HepG2 (cell line): ENCODE data around the gene TTC23. TPM values are rescaled to one million over a fixed set of nuclear protein-coding genes. Genes with fewer than 3 reads are reported as not detected.

Experiments used
- ATAC-seq: fragments of 200-7000 bp; cut with Tn5 transposase; 3 replicates; pipeline ENCODE4 v1.9.1; 2020; ENCODE audit warnings: mild to moderate bottlenecking, moderate library complexity
- BruUV-seq: library from RNA; stranded (reverse); fragments of 400-500 nt; replicated peaks from 2 replicates; lab custom pipeline; 2021; lab: Mats Ljungman, UMichigan
- CTCF ChIA-PET: fragments of 300-600 bp; formaldehyde crosslinking; extraction: SDS; loops from one replicate; lab custom pipeline; 2021; ENCODE audit warnings: low total read pairs, inconsistent platforms, low intra/inter-chr PET ratio; lab: Yijun Ruan, JAX
- POLR2A ChIA-PET: fragments of 350-600 bp; sonication (Branson Sonifier 250); formaldehyde crosslinking; loops from one replicate; lab custom pipeline; 2020; ENCODE audit warnings: antibody characterized with exemption, inconsistent platforms; lab: Yijun Ruan, JAX
- DNase-seq: peaks from one replicate; pipeline ENCODE4 v3.0.0-alpha.2; 2015; ENCODE audit warnings: low spot score
- FAIRE-seq: peaks from 3 replicates; lab custom pipeline; 2011; peaks lifted over from hg19 to GRCh38; lab: Jason Lieb, UNC
- H2AFZ ChIP-seq: one replicate; pipeline ENCODE4 v1.6.1; 2011; ENCODE audit warnings: low read length, inconsistent platforms
- H3K27ac ChIP-seq: fragments of 300-600 bp; 3 replicates; pipeline ENCODE4 v1.8.0; 2011; ENCODE audit warnings: mixed run types, mild to moderate bottlenecking, mixed read lengths, low read length, inconsistent platforms; ENCODE audit not compliant: insufficient read depth; ENCODE audit errors: extremely low read length
- H3K27me3 ChIP-seq, 2 experiments: fragments of 200-600 bp in 1 of 2; 2 replicates in 1 of 2; 3 replicates in 1 of 2; pipeline versions ENCODE4 v1.6.0 to v1.8.0; 2011; ENCODE audit warnings: low read length in 2 of 2, mild to moderate bottlenecking in 2 of 2, moderate library complexity in 2 of 2, inconsistent platforms in 1 of 2; ENCODE audit not compliant: insufficient read depth in 2 of 2, control insufficient read depth in 1 of 2
- H3K36me3 ChIP-seq, 2 experiments: fragments of 200-600 bp in 1 of 2; replicated peaks in 1 of 2; 2 replicates in 1 of 2; 3 replicates in 1 of 2; pipeline versions ENCODE4 v1.5.1 to v1.8.0; 2011; ENCODE audit warnings: low read length in 2 of 2, inconsistent platforms in 1 of 2; ENCODE audit not compliant: insufficient read depth in 2 of 2, control insufficient read depth in 1 of 2
- H3K4me1 ChIP-seq: 2 replicates; pipeline ENCODE4 v1.5.1; 2012; ENCODE audit warnings: low read length, inconsistent platforms; ENCODE audit not compliant: insufficient read depth
- H3K4me2 ChIP-seq: 2 replicates; pipeline ENCODE4 v1.6.0; 2011; ENCODE audit warnings: low read depth, low read length, inconsistent platforms
- H3K4me3 ChIP-seq, 3 experiments: fragments of 200-600 bp in 1 of 3; sonication (generic), shearing (Covaris generic) in 1 of 3; replicated peaks in 1 of 3; 2 replicates each; pipeline ENCODE4 v1.5.1; 2011 to 2016; ENCODE audit warnings: low read length in 3 of 3, inconsistent platforms in 2 of 3, low read depth in 2 of 3, mild to moderate bottlenecking in 2 of 3, control low read depth in 1 of 3, mixed read lengths in 1 of 3; ENCODE audit not compliant: insufficient read depth in 1 of 3
- H3K79me2 ChIP-seq: one replicate; pipeline ENCODE4 v1.6.1; 2011; ENCODE audit warnings: low read length, inconsistent platforms; ENCODE audit not compliant: insufficient read depth
- H3K9ac ChIP-seq: 2 replicates; pipeline ENCODE4 v1.6.0; 2011; ENCODE audit warnings: mild to moderate bottlenecking, low read depth, low read length, inconsistent platforms; ENCODE audit not compliant: insufficient read depth
- H3K9me3 ChIP-seq: 2 replicates; pipeline ENCODE4 v1.5.1; 2012; ENCODE audit warnings: mild to moderate bottlenecking, low read length
- H4K20me1 ChIP-seq: 2 replicates; pipeline ENCODE4 v1.6.0; 2011; ENCODE audit warnings: inconsistent platforms, mild to moderate bottlenecking, low read length, moderate library complexity; ENCODE audit not compliant: insufficient read depth
- ARHGAP35 ChIP-seq: sonication (generic); formaldehyde crosslinking; IDR thresholded peaks from 2 replicates; pipeline ENCODE4 v1.9.0; 2022; ENCODE audit warnings: mild to moderate bottlenecking, inconsistent platforms, moderate library complexity, missing genetic modification reagents, borderline replicate concordance
- CENPBD1 ChIP-seq: sonication (generic); formaldehyde crosslinking; IDR thresholded peaks from 2 replicates; pipeline ENCODE4 v1.8.0; 2022; ENCODE audit warnings: missing genetic modification reagents, low read depth, mild to moderate bottlenecking, borderline replicate concordance
- CERS6 ChIP-seq: sonication (generic); formaldehyde crosslinking; IDR thresholded peaks from 2 replicates; pipeline ENCODE4 v1.5.0; 2020; ENCODE audit warnings: missing genetic modification reagents
- JUN ChIP-seq: sonication (generic); formaldehyde crosslinking; IDR thresholded peaks from 2 replicates; pipeline ENCODE4 v1.4.0; 2020; ENCODE audit warnings: mild to moderate bottlenecking, missing genetic modification reagents
- MED13 ChIP-seq: sonication (generic); formaldehyde crosslinking; IDR thresholded peaks from 2 replicates; pipeline ENCODE4 v1.5.0; 2020; ENCODE audit warnings: missing genetic modification reagents
- MXD4 ChIP-seq: IDR thresholded peaks from 2 replicates; pipeline ENCODE4 v1.6.1; 2016; ENCODE audit warnings: mild to moderate bottlenecking, missing biosample characterization, missing genetic modification reagents
- RBFOX2 ChIP-seq: fragments of 200-400 bp; formaldehyde crosslinking; IDR thresholded peaks from 2 replicates; pipeline ENCODE4 v1.6.1; 2017; ENCODE audit warnings: low read depth, mild to moderate bottlenecking, low read length
- TBX2 ChIP-seq: sonication (generic); formaldehyde crosslinking; IDR thresholded peaks from 2 replicates; pipeline ENCODE4 v1.5.0; 2020; ENCODE audit warnings: missing genetic modification reagents, mild to moderate bottlenecking, borderline replicate concordance
- ZFAT ChIP-seq: sonication (generic); formaldehyde crosslinking; conservative IDR thresholded peaks from 2 replicates; pipeline ENCODE4 v1.8.1; 2023; ENCODE audit warnings: missing genetic modification reagents, inconsistent platforms
- ZNF12 ChIP-seq: sonication (generic); formaldehyde crosslinking; IDR thresholded peaks from 2 replicates; pipeline ENCODE4 v1.5.0; 2020; ENCODE audit warnings: missing genetic modification reagents
- ZNF263 ChIP-seq: sonication (generic); formaldehyde crosslinking; IDR thresholded peaks from 2 replicates; pipeline ENCODE4 v1.4.0; 2020; ENCODE audit warnings: missing genetic modification reagents
- ZNF354B ChIP-seq: sonication (generic); formaldehyde crosslinking; IDR thresholded peaks from 2 replicates; pipeline ENCODE4 v1.8.0; 2022; ENCODE audit warnings: mild to moderate bottlenecking, missing genetic modification reagents
- ZNF430 ChIP-seq: sonication (generic); formaldehyde crosslinking; IDR thresholded peaks from 2 replicates; pipeline ENCODE4 v1.9.0; 2021; ENCODE audit warnings: mild to moderate bottlenecking, missing genetic modification reagents
- ZNF777 ChIP-seq: sonication (generic); formaldehyde crosslinking; IDR thresholded peaks from 2 replicates; pipeline ENCODE4 v1.4.0; 2020; ENCODE audit warnings: missing genetic modification reagents
- ZNF781 ChIP-seq: sonication (generic); formaldehyde crosslinking; IDR thresholded peaks from 2 replicates; pipeline ENCODE4 v1.5.1; 2020; ENCODE audit warnings: borderline replicate concordance, mild to moderate bottlenecking, missing genetic modification reagents; ENCODE audit errors: not compliant biosample characterization
- WGBS: methylation state at CpG from one replicate; pipeline ENCODE4 v1.1.6; 2017; ENCODE audit warnings: low lambda C conversion rate; 5-methylcytosine and 5-hydroxymethylcytosine counted together
- in situ Hi-C: cut with HindIII; loops from 2 replicates; pipeline ENCODE4 v1.10.0; 2017; ENCODE audit warnings: low pct_unique_long_range_greater_than_20kb; ENCODE audit not compliant: extremely low pct_ligation_motif_present
- intact Hi-C: fragments of 100-400 bp; cut with micrococcal nuclease; formaldehyde crosslinking; loops from one replicate; pipeline ENCODE4 v1.10.0; 2022; ENCODE audit not compliant: unreplicated experiment
- polyA plus RNA-seq, 8 experiments: library from polyadenylated mRNA; depleted of rRNA in 3 of 8; stranded (reverse) in 7 of 8; unstranded in 1 of 8; fragments of >200 nt; fragmentation: Illumina TruSeq in 4 of 8; extraction: Trizol in 4 of 8; gene quantifications; 2 replicates each; pipeline versions ENCODE4 v1.2.1 to v1.2.3, GENCODE V29; 2011 to 2016; ENCODE audit warnings: low read depth in 4 of 8, missing spikeins in 1 of 8, mixed read lengths in 1 of 8; ENCODE audit not compliant: insufficient read depth in 1 of 8
- total RNA-seq, 5 experiments: library from RNA; depleted of rRNA; stranded (reverse); fragments of >200 nt; fragmentation: Illumina TruSeq; extraction: Trizol; gene quantifications; 2 replicates each; pipeline ENCODE4 v1.2.3, GENCODE V29; 2016; ENCODE audit warnings: low read depth in 1 of 5
- TF ChIP-seq, protein P1 (sequence below): sonication (generic); formaldehyde crosslinking; IDR thresholded peaks from 2 replicates; pipeline ENCODE4 v1.5.1; 2020; ENCODE audit warnings: mild to moderate bottlenecking, missing genetic modification reagents
- TF ChIP-seq, protein P2 (sequence below): sonication (generic); formaldehyde crosslinking; IDR thresholded peaks from 2 replicates; pipeline ENCODE4 v1.4.0; 2020; ENCODE audit warnings: missing genetic modification reagents, low read depth, mild to moderate bottlenecking, borderline replicate concordance

TTC23 gene
- total and polyA plus RNA-seq, 2 of the 13 experiments (the other 11 are each of a cell fraction or from before 2014, with no cell fraction given) = 1.6 to 11.7 TPM

- TF ChIP-seq CERS6 (CRISPR knock-in tag) (no peak), CENPBD1 (CRISPR knock-in tag) (no peak), RBFOX2 (no peak), ARHGAP35 (CRISPR knock-in tag) (no peak)
- TF ChIP-seq, protein P1, sequence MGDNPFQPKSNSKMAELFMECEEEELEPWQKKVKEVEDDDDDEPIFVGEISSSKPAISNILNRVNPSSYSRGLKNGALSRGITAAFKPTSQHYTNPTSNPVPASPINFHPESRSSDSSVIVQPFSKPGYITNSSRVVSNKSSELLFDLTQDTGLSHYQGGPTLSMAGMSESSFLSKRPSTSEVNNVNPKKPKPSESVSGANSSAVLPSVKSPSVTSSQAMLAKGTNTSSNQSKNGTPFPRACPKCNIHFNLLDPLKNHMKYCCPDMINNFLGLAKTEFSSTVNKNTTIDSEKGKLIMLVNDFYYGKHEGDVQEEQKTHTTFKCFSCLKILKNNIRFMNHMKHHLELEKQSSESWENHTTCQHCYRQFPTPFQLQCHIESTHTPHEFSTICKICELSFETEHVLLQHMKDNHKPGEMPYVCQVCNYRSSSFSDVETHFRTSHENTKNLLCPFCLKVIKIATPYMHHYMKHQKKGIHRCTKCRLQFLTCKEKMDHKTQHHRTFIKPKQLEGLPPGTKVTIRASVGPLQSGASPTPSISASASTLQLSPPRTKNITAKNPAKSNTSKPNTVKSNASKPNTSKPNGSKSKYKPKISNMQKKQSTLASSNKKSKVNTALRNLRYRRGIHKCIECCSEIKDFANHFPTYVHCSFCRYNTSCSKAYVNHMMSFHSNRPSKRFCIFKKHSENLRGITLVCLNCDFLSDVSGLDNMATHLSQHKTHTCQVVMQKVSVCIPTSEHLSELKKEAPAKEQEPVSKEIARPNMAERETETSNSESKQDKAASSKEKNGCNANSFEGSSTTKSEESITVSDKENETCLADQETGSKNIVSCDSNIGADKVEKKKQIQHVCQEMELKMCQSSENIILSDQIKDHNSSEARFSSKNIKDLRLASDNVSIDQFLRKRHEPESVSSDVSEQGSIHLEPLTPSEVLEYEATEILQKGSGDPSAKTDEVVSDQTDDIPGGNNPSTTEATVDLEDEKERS (CRISPR knock-in tag) = no peak
Observed at GRCh38 chr15:99131441-99132023, 117.8 kb downstream of the TTC23 start (continued).

GRCh38 chr15:99130765-99131440 is 118.5 kb downstream of the TTC23 start:
- Histone ChIP-seq H3K9ac (no peak overlapping the region), H3K79me2 (no peaks in the 10 kb centered on the region), H3K9me3 (no peaks in the 10 kb centered on the region), H3K27ac (peak overlapping the region; percentile 47), H3K4me3 (no peak overlapping the region), H3K4me2 (no peak overlapping the region), H3K4me1 (peaks cover 47% of the 10 kb centered on the region), H3K36me3 (peaks cover 0 to 4% of the 10 kb centered on the region in 2 experiments; a peak in 1 of 5 replicates), H3K27me3 (no peaks in the 10 kb centered on the region), H2AFZ (no peak overlapping the region), H4K20me1 (no peaks in the 10 kb centered on the region)
- ATAC-seq = no peak
- in situ Hi-C loops = no loop called here
- no peak for DNase-seq
- ChIA-PET POLR2A (interaction anchor here (1.3 kb wide), 1 partner anchor 26 kb away, joined by 5 read pairs; the partner anchor contains the start of gene SYNM), CTCF (no interaction called here)
- no peak for FAIRE-seq
- BruUV-seq = TSS peak; percentile 35
- WGBS = 98% methylated on average over 30 of the region's 30 CpGs
- intact Hi-C loops = loop anchor here (2.0 kb wide), 1 partner anchor 30 kb away; no protein-coding TSS in a partner anchor
- no peak for TF ChIP-seq MED13
- no peak for TF ChIP-seq MXD4 (CRISPR knock-in tag)
- 0 out of 2 replicates have a peak, but pooled peaks have one; percentile 3 for TF ChIP-seq TBX2 (CRISPR knock-in tag)
- TF ChIP-seq ZNF781 (CRISPR knock-in tag) = no peak
- no peak for TF ChIP-seq ZFAT (CRISPR knock-in tag)
- no peak for TF ChIP-seq ZNF12 (CRISPR knock-in tag)
- TF ChIP-seq ZNF354B (CRISPR knock-in tag) = no peak
- no peak for TF ChIP-seq ZNF263
- TF ChIP-seq JUN (CRISPR knock-in tag) = no peak
- TF ChIP-seq, protein P2, sequence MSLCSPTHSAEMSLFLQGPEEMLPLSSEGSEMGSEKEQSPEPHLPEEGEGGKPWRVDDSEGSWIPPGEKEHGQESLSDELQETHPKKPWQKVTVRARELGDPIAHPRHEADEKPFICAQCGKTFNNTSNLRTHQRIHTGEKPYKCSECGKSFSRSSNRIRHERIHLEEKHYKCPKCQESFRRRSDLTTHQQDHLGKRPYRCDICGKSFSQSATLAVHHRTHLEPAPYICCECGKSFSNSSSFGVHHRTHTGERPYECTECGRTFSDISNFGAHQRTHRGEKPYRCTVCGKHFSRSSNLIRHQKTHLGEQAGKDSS (CRISPR knock-in tag) = no peak
- no peak for TF ChIP-seq ZNF430 (CRISPR knock-in tag)
- TF ChIP-seq ZNF777 (CRISPR knock-in tag) = no peak
